ENCODE results near the gene ADARB2.

DNA sequence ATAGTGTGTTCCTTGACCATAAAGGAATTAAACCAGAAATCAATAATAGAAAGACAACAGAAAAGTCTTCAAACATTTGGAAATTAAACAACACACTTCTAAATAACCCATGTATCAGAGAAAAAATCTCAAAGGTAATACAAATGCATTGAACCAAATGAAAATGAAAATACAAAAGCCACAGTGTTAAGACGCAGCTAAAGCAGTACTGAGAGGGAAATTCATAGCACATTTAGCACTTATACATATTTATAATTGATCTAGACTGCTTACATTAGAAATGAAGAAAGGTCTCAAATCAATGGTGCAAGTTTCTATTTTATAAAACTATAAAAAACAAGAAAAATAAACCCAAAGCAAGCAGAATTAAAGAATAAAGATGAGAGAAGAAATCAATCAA lies 306.1 kb downstream of the ADARB2 start:
- TF ChIP-seq, protein P1, sequence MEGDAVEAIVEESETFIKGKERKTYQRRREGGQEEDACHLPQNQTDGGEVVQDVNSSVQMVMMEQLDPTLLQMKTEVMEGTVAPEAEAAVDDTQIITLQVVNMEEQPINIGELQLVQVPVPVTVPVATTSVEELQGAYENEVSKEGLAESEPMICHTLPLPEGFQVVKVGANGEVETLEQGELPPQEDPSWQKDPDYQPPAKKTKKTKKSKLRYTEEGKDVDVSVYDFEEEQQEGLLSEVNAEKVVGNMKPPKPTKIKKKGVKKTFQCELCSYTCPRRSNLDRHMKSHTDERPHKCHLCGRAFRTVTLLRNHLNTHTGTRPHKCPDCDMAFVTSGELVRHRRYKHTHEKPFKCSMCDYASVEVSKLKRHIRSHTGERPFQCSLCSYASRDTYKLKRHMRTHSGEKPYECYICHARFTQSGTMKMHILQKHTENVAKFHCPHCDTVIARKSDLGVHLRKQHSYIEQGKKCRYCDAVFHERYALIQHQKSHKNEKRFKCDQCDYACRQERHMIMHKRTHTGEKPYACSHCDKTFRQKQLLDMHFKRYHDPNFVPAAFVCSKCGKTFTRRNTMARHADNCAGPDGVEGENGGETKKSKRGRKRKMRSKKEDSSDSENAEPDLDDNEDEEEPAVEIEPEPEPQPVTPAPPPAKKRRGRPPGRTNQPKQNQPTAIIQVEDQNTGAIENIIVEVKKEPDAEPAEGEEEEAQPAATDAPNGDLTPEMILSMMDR (IDR thresholded peaks at IDR 0.05; ENCODE audit: low read depth, low read length, poor library complexity, severe bottlenecking): no peak
- no peak for TF ChIP-seq EZH2phosphoT487 (IDR thresholded peaks at IDR 0.05; ENCODE audit: borderline replicate concordance, low read length)

Data from DOHH2 (cell line).